K562 (cell line): ENCODE measurements around the gene RPS2. TPM values are rescaled to one million over a fixed set of nuclear protein-coding genes. Genes with fewer than 3 reads are reported as not detected.

Experiments used
- CCNT2 ChIP-seq: IDR thresholded peaks from 2 replicates; pipeline ENCODE4 v1.6.1; 2011; ENCODE audit warnings: borderline replicate concordance, low read depth, mild to moderate bottlenecking, moderate library complexity, mixed read lengths, low read length; ENCODE audit not compliant: insufficient read length; ENCODE audit errors: extremely low read depth
- DNMT1 ChIP-seq: fragments of 450-650 bp; IDR thresholded peaks from 2 replicates; pipeline ENCODE4 v1.6.1; 2016; ENCODE audit warnings: antibody characterized with exemption, mild to moderate bottlenecking
- FOXA1 ChIP-seq: fragments of 450-650 bp; IDR thresholded peaks from 2 replicates; pipeline ENCODE4 v1.6.1; 2016; ENCODE audit warnings: mild to moderate bottlenecking, borderline replicate concordance
- FOXA3 ChIP-seq, 2 experiments: fragments of 450-650 bp in 1 of 2; sonication (generic) in 1 of 2; formaldehyde crosslinking; IDR thresholded peaks in 1 of 2; conservative IDR thresholded peaks in 1 of 2; 2 replicates each; pipeline versions ENCODE4 v1.4.0 to v1.8.0; 2020 to 2022; ENCODE audit warnings: mild to moderate bottlenecking in 2 of 2, missing genetic modification reagents in 1 of 2
- IRF9 ChIP-seq: fragments of 450-650 bp; IDR thresholded peaks from 2 replicates; pipeline ENCODE4 v1.6.1; 2016; ENCODE audit warnings: missing biosample characterization, missing genetic modification characterization
- NFYB ChIP-seq: IDR thresholded peaks from 2 replicates; pipeline ENCODE4 v1.6.1; 2011; ENCODE audit warnings: mild to moderate bottlenecking, moderate library complexity; ENCODE audit not compliant: insufficient read length; ENCODE audit errors: extremely low read depth
- NKRF ChIP-seq: fragments of 450-650 bp; IDR thresholded peaks from 2 replicates; pipeline ENCODE4 v1.6.1; 2016; ENCODE audit warnings: borderline replicate concordance
- RBM15 ChIP-seq: fragments of 200-400 bp; formaldehyde crosslinking; IDR thresholded peaks from 2 replicates; pipeline ENCODE4 v1.6.1; 2018; ENCODE audit warnings: mild to moderate bottlenecking, low read length, moderate library complexity; ENCODE audit not compliant: insufficient read depth
- ZBTB26 ChIP-seq: fragments of 450-650 bp; formaldehyde crosslinking; IDR thresholded peaks from 2 replicates; pipeline ENCODE4 v1.4.0; 2022; ENCODE audit warnings: missing genetic modification characterization
- ZBTB49 ChIP-seq: sonication (generic); formaldehyde crosslinking; IDR thresholded peaks from 2 replicates; pipeline ENCODE4 v1.8.0; 2022; ENCODE audit warnings: missing genetic modification reagents, mild to moderate bottlenecking, borderline replicate concordance
- ZNF212 ChIP-seq: fragments of 450-650 bp; formaldehyde crosslinking; IDR thresholded peaks from 2 replicates; pipeline ENCODE4 v1.4.0; 2020; ENCODE audit warnings: mild to moderate bottlenecking
- ZNF217 ChIP-seq: sonication (generic); formaldehyde crosslinking; IDR thresholded peaks from 2 replicates; pipeline ENCODE4 v1.8.0; 2022; ENCODE audit warnings: mild to moderate bottlenecking, missing genetic modification reagents
- ZNF384 ChIP-seq: IDR thresholded peaks from 2 replicates; pipeline ENCODE4 v1.6.1; 2012; ENCODE audit warnings: low read depth, low read length, improper control_type of control experiment
- polyA plus RNA-seq, 8 experiments: library from polyadenylated mRNA; depleted of rRNA in 4 of 8; stranded (reverse) in 5 of 8; unstranded in 3 of 8; fragments of >200 nt; fragmentation: Nextera tagmentation in 2 of 8; fragmentation: Illumina TruSeq in 1 of 8; extraction: Ambion mirVana in 2 of 8; extraction: Trizol in 1 of 8; gene quantifications; 2 replicates each; pipeline versions ENCODE4 v1.2.1 to v1.2.3, GENCODE V29; 2011 to 2014; ENCODE audit warnings: inconsistent platforms in 1 of 8, missing spikeins in 1 of 8
- total RNA-seq, 7 experiments: library from RNA; depleted of rRNA in 6 of 7; stranded (reverse); fragments of >200 nt in 6 of 7; fragmentation: Illumina TruSeq in 2 of 7; extraction: Trizol in 2 of 7; gene quantifications; 2 replicates each; pipeline versions ENCODE4 v1.2.1 to v1.2.3, GENCODE V29; 2011 to 2021; ENCODE audit warnings: low replicate concordance in 1 of 7
- TF ChIP-seq, protein P1 (sequence below): fragments of 250-450 bp; sonication (Bioruptor Pico); IDR thresholded peaks from 2 replicates; pipeline ENCODE4 v1.4.0; 2020

The RPS2 gene
- total and polyA plus RNA-seq, 9 of the 15 experiments (the other 6 are each of a cell fraction or from before 2014, with no cell fraction given) = 834 to 4,794 (median 3,793) TPM

DNA sequence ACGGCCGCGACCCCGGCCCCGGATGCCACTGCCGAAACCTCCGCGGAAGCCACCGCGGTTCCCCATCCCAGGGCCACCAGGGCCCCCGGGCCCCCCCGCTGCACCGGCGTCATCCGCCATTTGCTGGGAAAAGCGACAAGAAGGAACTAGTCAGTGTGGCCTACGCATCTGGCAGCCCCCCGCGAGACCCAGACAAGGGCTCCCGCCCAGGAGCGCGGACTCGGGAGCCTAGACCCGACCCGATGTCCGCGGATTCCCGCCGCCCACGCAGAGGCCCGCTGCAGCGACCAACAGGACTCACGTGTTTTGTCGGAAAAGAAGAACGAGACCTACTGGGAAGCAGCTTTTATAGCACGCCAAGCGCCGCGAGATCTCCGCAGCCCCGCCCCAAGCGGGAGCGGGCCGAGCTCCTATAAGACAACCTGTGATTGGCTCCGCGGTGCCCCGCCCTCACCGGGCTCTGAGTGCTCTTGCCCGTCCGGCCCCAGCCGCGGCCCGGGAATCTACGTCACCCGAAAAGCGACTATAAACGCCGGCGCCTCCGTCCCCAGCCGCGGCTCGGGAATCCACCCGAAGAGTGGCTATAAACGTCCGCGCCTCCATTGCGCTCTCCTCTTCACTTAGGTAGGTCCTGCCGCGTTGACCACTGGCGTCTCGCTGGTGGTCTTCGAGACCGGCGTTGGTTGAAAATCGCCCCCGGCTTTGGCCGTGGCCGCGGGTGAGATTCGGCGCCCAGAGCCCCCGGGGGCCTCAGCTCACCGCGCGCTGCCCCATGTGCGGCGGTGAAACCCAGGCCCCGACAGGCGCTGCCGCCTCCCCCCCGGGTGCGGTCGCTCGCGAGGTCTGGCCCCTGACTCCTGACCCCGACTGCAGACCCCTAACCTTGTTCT is at the start of gene RPS2 (continued):
- TF ChIP-seq NKRF (peak; percentile 81; the same call in 1 of the 2 replicates), DNMT1 (no peak), CCNT2 (peak; percentile 52), FOXA1 (no peak), ZNF217 (no peak), ZNF384 (no peak), RBM15 (peak; percentile 65; the same call in 1 of the 2 replicates), NFYB (peak; percentile 60), FOXA3 (CRISPR knock-in tag; conservative IDR thresholded peaks at IDR 0.05 in 1 of 2, IDR thresholded peaks at IDR 0.05 in 1 of 2) (no peak), IRF9 (tag) (no peak), ZBTB49 (CRISPR knock-in tag) (peak; percentile 84; the same call in 1 of the 2 replicates), ZBTB26 (CRISPR knock-in tag) (peak; percentile 86; the same call in 1 of the 2 replicates), ZNF212 (CRISPR knock-in tag) (no peak)
- TF ChIP-seq, protein P1, sequence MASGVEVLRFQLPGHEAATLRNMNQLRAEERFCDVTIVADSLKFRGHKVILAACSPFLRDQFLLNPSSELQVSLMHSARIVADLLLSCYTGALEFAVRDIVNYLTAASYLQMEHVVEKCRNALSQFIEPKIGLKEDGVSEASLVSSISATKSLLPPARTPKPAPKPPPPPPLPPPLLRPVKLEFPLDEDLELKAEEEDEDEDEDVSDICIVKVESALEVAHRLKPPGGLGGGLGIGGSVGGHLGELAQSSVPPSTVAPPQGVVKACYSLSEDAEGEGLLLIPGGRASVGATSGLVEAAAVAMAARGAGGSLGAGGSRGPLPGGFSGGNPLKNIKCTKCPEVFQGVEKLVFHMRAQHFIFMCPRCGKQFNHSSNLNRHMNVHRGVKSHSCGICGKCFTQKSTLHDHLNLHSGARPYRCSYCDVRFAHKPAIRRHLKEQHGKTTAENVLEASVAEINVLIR = peak; percentile 89
